Lung (tissue), 12 donors: ENCODE data around the gene PSD. TPM values are rescaled to one million over a fixed set of nuclear protein-coding genes. Genes with fewer than 3 reads are reported as not detected.

ENCODE experiments used
- ATAC-seq: fragments of 200-7000 bp; cut with Tn5 transposase; one replicate; pipeline ENCODE4 v1.9.1; 2020; ENCODE audit warnings: moderate number of reproducible peaks; ENCODE audit not compliant: insufficient read depth, low FRiP score
- DNase-seq, 3 donors: peaks; one replicate each; pipeline ENCODE4 v3.0.0-alpha.2; 2013 to 2017
- H3K27ac ChIP-seq, 2 donors: one replicate each; pipeline ENCODE4 v1.5.1; 2013; ENCODE audit warnings: mild to moderate bottlenecking in 2 of 2, moderate library complexity in 2 of 2, control low read depth in 1 of 2, inconsistent platforms in 1 of 2, low read depth in 1 of 2, low read length in 1 of 2
- H3K27me3 ChIP-seq, 3 donors: one replicate each; pipeline ENCODE4 v1.5.1; 2013; ENCODE audit warnings: low read length in 2 of 3; ENCODE audit not compliant: control insufficient read depth in 3 of 3, insufficient read depth in 3 of 3
- H3K36me3 ChIP-seq, 4 donors: one replicate each; pipeline ENCODE4 v1.5.1; 2013; ENCODE audit warnings: low read length in 4 of 4, mild to moderate bottlenecking in 1 of 4, moderate library complexity in 1 of 4; ENCODE audit not compliant: control insufficient read depth in 4 of 4, insufficient read depth in 4 of 4
- H3K4me1 ChIP-seq, 5 donors: one replicate each; pipeline ENCODE4 v1.5.1; 2013; ENCODE audit warnings: low read length in 5 of 5, mild to moderate bottlenecking in 2 of 5, moderate library complexity in 1 of 5; ENCODE audit not compliant: control insufficient read depth in 5 of 5, insufficient read depth in 5 of 5
- H3K4me3 ChIP-seq: one replicate; pipeline ENCODE4 v1.5.1; 2013; ENCODE audit warnings: mild to moderate bottlenecking, control low read depth, moderate library complexity
- H3K9ac ChIP-seq, 2 donors: one replicate each; pipeline ENCODE4 v1.5.1; 2013; ENCODE audit warnings: low read length in 2 of 2, control low read depth in 1 of 2; ENCODE audit not compliant: insufficient read depth in 1 of 2
- H3K9me3 ChIP-seq, 4 donors: one replicate each; pipeline ENCODE4 v1.5.1; 2013; ENCODE audit warnings: low read length in 3 of 4, mild to moderate bottlenecking in 1 of 4, moderate library complexity in 1 of 4; ENCODE audit not compliant: control insufficient read depth in 4 of 4, insufficient read depth in 3 of 4
- WGBS, 2 donors: extraction: QIAGEN DNeasy Blood & Tissue Kit; methylation state at CpG; one replicate each; pipeline ENCODE4 v1.1.7; 2013; 5-methylcytosine and 5-hydroxymethylcytosine counted together
- polyA plus RNA-seq, 2 donors: library from polyadenylated mRNA; stranded (reverse); fragments of 200-250 nt; gene quantifications; one replicate each; pipeline ENCODE4 v1.2.1, GENCODE V29; 2013
- total RNA-seq, 2 donors: library from RNA; depleted of rRNA in 1 of 2; stranded (reverse); fragments of >200 nt in 1 of 2; gene quantifications; one replicate each; pipeline ENCODE4 v1.2.1, GENCODE V29; 2014 to 2021
- TF ChIP-seq, protein P1 (sequence below): IDR thresholded peaks from 2 replicates; pipeline ENCODE4 v1.5.1; 2012; ENCODE audit warnings: mild to moderate bottlenecking; ENCODE audit errors: control extremely low read depth, extremely low read depth
- donor health status: control.
- donor health status: control.
- donor health status: Bipolar disorder and iron deficiency.
- donor health status: healthy.
- donor health status: DM: yes; HTN: yes; CAD: no.

The PSD gene
- total and polyA plus RNA-seq, 4 donors, result 1.1 to 5.3 (median 3.2) TPM

- Histone ChIP-seq H3K36me3 (peaks cover 17 to 35% (median 25%) of the 10 kb centered on the region in 4 donors), H3K27ac (no peak overlapping the region), H3K9me3 (no peaks in the 10 kb centered on the region), H3K9ac (no peak overlapping the region), H3K4me1 (peaks cover 0 to 6% (median 0%) of the 10 kb centered on the region in 5 donors), H3K4me3 (no peak overlapping the region), H3K27me3 (no peaks in the 10 kb centered on the region)
- WGBS, 2 donors, result 90 to 98% methylated on average over 9 of the region's 9 CpGs
- TF ChIP-seq, protein P1, sequence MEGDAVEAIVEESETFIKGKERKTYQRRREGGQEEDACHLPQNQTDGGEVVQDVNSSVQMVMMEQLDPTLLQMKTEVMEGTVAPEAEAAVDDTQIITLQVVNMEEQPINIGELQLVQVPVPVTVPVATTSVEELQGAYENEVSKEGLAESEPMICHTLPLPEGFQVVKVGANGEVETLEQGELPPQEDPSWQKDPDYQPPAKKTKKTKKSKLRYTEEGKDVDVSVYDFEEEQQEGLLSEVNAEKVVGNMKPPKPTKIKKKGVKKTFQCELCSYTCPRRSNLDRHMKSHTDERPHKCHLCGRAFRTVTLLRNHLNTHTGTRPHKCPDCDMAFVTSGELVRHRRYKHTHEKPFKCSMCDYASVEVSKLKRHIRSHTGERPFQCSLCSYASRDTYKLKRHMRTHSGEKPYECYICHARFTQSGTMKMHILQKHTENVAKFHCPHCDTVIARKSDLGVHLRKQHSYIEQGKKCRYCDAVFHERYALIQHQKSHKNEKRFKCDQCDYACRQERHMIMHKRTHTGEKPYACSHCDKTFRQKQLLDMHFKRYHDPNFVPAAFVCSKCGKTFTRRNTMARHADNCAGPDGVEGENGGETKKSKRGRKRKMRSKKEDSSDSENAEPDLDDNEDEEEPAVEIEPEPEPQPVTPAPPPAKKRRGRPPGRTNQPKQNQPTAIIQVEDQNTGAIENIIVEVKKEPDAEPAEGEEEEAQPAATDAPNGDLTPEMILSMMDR, result no peak
- ATAC-seq (no peak), DNase-seq (no peak)
Measured at GRCh38 chr10:102381983-102382382, 36.6 kb downstream of the PSD start.

GRCh38 chr10:102379383-102379782 lies 39.2 kb downstream of the PSD start:
- H3K27ac ChIP-seq, result no peak overlapping the region
- DNase-seq (no peak), ATAC-seq (no peak)
- H3K4me1 ChIP-seq, result no peaks in the 10 kb centered on the region
- peaks cover 24 to 50% (median 42%) of the 10 kb centered on the region in 4 donors for H3K36me3 ChIP-seq
- TF ChIP-seq, protein P1, result no peak
- no peak overlapping the region for H3K4me3 ChIP-seq
- 95 to 97% methylated on average over 6 of the region's 6 CpGs for whole genome bisulfite sequencing, 2 donors
- H3K9ac ChIP-seq, result no peak overlapping the region
- H3K9me3 ChIP-seq, result peaks cover 0 to 2% (median 0%) of the 10 kb centered on the region in 4 donors
- no peaks in the 10 kb centered on the region for H3K27me3 ChIP-seq

DNA sequence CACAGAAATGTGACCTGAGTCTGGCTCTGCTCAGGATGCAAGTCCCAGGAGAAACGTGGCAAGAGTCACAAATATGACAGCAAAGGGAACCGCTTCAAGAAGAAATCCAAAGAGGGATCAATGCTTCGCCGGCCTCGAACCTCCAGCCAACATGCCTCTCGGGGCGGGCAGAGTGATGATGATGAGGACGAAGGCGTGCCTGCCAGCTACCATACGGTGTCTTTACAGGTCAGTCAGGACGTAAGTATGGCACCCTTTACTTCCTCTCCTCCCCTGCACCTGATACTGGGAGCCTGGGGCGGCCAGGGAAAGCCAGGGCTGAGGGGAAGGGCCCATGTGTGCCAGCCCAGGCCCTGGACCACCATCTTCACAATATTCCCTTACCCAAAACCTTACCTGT lies 41.7 kb downstream of the PSD start:
- Histone ChIP-seq H3K9me3 (peaks cover 0 to 2% (median 0%) of the 10 kb centered on the region in 4 donors), H3K36me3 (peaks cover 20 to 48% (median 41%) of the 10 kb centered on the region in 4 donors)
- no peak for ATAC-seq

More for the DNA sequence above, 41.7 kb downstream of the PSD start:
- no peak for DNase-seq
- H3K27ac ChIP-seq, result no peak overlapping the region
- no peaks in the 10 kb centered on the region for H3K4me1 ChIP-seq
- no peak overlapping the region for H3K9ac ChIP-seq
- no peaks in the 10 kb centered on the region for H3K27me3 ChIP-seq
- WGBS, 2 donors, result 95 to 96% methylated on average over 12 of the region's 12 CpGs
- TF ChIP-seq, protein P1, result no peak
- H3K4me3 ChIP-seq, result no peak overlapping the region
